Measurements from ENCODE around the gene BEST3.
"Not testable (repeated sequence)": the region's sequence is repeated elsewhere in the genome, so short reads cannot be mapped to it uniquely, and the experiment has no call there.

- TF ChIP-seq CTCF (conservative IDR thresholded peaks at IDR 0.05; ENCODE audit: low read depth, low read length); ELK1 (IDR thresholded peaks at IDR 0.05; ENCODE audit: borderline replicate concordance, low read depth, low read length); POLR2A (IDR thresholded peaks at IDR 0.05; ENCODE audit: low read depth, low read length); SMC3 (IDR thresholded peaks at IDR 0.05; ENCODE audit: low read depth, low read length); RCOR1 (IDR thresholded peaks at IDR 0.05; ENCODE audit: insufficient replicate concordance, low read length): not testable (repeated sequence)
Observed at GRCh38 chr12:69604275-69604674, 94.8 kb downstream of the BEST3 start.

Data from IMR-90 (cell line).